ENCODE data around the gene SELENOP.

DNA sequence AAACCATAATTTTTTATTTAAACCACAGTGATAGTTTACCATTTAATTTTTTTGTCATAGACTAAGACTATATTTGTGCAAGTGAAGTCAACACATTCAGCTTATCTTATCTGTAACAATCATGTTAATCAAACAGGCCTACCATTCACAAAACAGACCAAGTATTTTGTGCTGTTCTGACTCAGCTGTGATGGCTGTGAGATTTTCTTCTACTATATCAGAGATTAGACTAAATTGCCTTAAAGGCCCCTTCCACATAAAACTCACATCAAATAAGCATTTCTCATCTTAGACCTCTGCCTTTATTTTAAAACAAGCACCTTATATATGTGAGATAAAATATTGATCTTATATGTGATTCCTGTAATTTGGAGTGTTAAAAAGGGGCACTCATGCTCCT lies 41.7 kb downstream of the SELENOP start:
- no peak for TF ChIP-seq GATA2 (IDR thresholded peaks at IDR 0.05; ENCODE audit: low read depth, low read length)
- TF ChIP-seq GATA3 (IDR thresholded peaks at IDR 0.05; ENCODE audit: low read depth, low read length), result no peak
